AG08395 (cell line): ENCODE results near the gene GUCA2A.

Experiments used
- DNase-seq: peaks from one replicate; pipeline ENCODE4 v3.0.0; 2012; ENCODE audit warnings: mixed read lengths, low spot score

The GUCA2A gene

GRCh38 chr1:42176902-42177519 is 12.5 kb upstream of the GUCA2A start:
- peak; percentile 28 for DNase-seq

GRCh38 chr1:42175314-42176054 is 10.9 kb upstream of the GUCA2A start:
- no peak for DNase-seq

- no peak for DNase-seq
Measured at GRCh38 chr1:42173961-42174735, 9.6 kb upstream of the GUCA2A start.

GRCh38 chr1:42173155-42173933 is 8.8 kb upstream of the GUCA2A start:
- peak; percentile 73 for DNase-seq

GRCh38 chr1:42172381-42173133 is 8.0 kb upstream of the GUCA2A start:
- no peak for DNase-seq

GRCh38 chr1:42171679-42172266 is 7.2 kb upstream of the GUCA2A start:
- DNase-seq: no peak

GRCh38 chr1:42170779-42171621 is 6.5 kb upstream of the GUCA2A start:
- no peak for DNase-seq

- no peak for DNase-seq
Measured at GRCh38 chr1:42168763-42169162, 4.2 kb upstream of the GUCA2A start.

GRCh38 chr1:42168391-42168670 is 3.8 kb upstream of the GUCA2A start:
- no peak for DNase-seq

GRCh38 chr1:42167611-42168390 is 3.3 kb upstream of the GUCA2A start:
- DNase-seq: no peak

GRCh38 chr1:42165511-42166210 is 1.1 kb upstream of the GUCA2A start:
- peak; percentile 26 for DNase-seq

GRCh38 chr1:42163536-42164503 is 725 bp downstream of the GUCA2A start:
- no peak for DNase-seq

GRCh38 chr1:42163114-42163513 is 1.4 kb downstream of the GUCA2A start:
- no peak for DNase-seq

- DNase-seq: no peak
Measured at GRCh38 chr1:42162181-42162580, 2.4 kb downstream of the GUCA2A start.

GRCh38 chr1:42158189-42158588 is 6.4 kb downstream of the GUCA2A start:
- DNase-seq: no peak

- DNase-seq: no peak
Measured at GRCh38 chr1:42157667-42158066, 6.9 kb downstream of the GUCA2A start.

- DNase-seq: no peak
Measured at GRCh38 chr1:42155362-42155761, 9.2 kb downstream of the GUCA2A start.

GRCh38 chr1:42154685-42155084 is 9.9 kb downstream of the GUCA2A start:
- DNase-seq: no peak
